Adipocyte (in vitro differentiated cells): ENCODE data around the gene NTMT1.

Experiments used
- DNase-seq: peaks from one replicate; pipeline ENCODE4 v3.0.0-alpha.2; 2015; ENCODE audit warnings: low read depth
- H3K27me3 ChIP-seq: replicated peaks from 2 replicates; pipeline ENCODE4 v1.7.0; 2013; ENCODE audit warnings: mild to moderate bottlenecking, low read length, moderate library complexity; ENCODE audit not compliant: control insufficient read depth, insufficient read depth
- H3K36me3 ChIP-seq: 2 replicates; pipeline ENCODE4 v1.7.0; 2013; ENCODE audit warnings: low read length, mild to moderate bottlenecking, moderate library complexity; ENCODE audit not compliant: control insufficient read depth, insufficient read depth, severe bottlenecking
- H3K4me1 ChIP-seq: 2 replicates; pipeline ENCODE4 v1.7.0; 2013; ENCODE audit warnings: mild to moderate bottlenecking, low read length, moderate library complexity; ENCODE audit not compliant: control insufficient read depth, insufficient read depth
- H3K4me3 ChIP-seq: 2 replicates; pipeline ENCODE4 v1.7.0; 2013; ENCODE audit warnings: mild to moderate bottlenecking, low read length, moderate library complexity
- H3K9ac ChIP-seq: 2 replicates; pipeline ENCODE4 v1.7.0; 2013; ENCODE audit warnings: mild to moderate bottlenecking, low read length, moderate library complexity
- H3K9me3 ChIP-seq: 2 replicates; pipeline ENCODE4 v1.7.0; 2013; ENCODE audit warnings: mild to moderate bottlenecking, low read length, moderate library complexity; ENCODE audit not compliant: control insufficient read depth

Gene NTMT1

GRCh38 chr9:129610473-129611306 lies 15.3 kb upstream of the NTMT1 start:
- H3K4me1 ChIP-seq: peaks cover 15% of the 10 kb centered on the region
- H3K4me3 ChIP-seq: peak overlapping the region; percentile 86
- no peaks in the 10 kb centered on the region for H3K9me3 ChIP-seq
- no peaks in the 10 kb centered on the region for H3K36me3 ChIP-seq
- peak; percentile 89 for DNase-seq
- peak overlapping the region; percentile 97 for H3K9ac ChIP-seq
- no peaks in the 10 kb centered on the region for H3K27me3 ChIP-seq

GRCh38 chr9:129611307-129611800 lies 14.6 kb upstream of the NTMT1 start:
- Histone ChIP-seq H3K9ac (peak overlapping the region; percentile 97), H3K4me3 (peak overlapping the region; percentile 86), H3K27me3 (no peaks in the 10 kb centered on the region), H3K4me1 (peaks cover 15% of the 10 kb centered on the region), H3K36me3 (no peaks in the 10 kb centered on the region), H3K9me3 (no peaks in the 10 kb centered on the region)
- DNase-seq: no peak

- Histone ChIP-seq H3K4me3 (no peak overlapping the region), H3K9me3 (no peaks in the 10 kb centered on the region), H3K4me1 (peaks cover 15% of the 10 kb centered on the region), H3K27me3 (no peaks in the 10 kb centered on the region), H3K9ac (no peak overlapping the region), H3K36me3 (no peaks in the 10 kb centered on the region)
- no peak for DNase-seq
These were observed 13.8 kb upstream of the NTMT1 start for GRCh38 chr9:129612123-129612522.

DNA sequence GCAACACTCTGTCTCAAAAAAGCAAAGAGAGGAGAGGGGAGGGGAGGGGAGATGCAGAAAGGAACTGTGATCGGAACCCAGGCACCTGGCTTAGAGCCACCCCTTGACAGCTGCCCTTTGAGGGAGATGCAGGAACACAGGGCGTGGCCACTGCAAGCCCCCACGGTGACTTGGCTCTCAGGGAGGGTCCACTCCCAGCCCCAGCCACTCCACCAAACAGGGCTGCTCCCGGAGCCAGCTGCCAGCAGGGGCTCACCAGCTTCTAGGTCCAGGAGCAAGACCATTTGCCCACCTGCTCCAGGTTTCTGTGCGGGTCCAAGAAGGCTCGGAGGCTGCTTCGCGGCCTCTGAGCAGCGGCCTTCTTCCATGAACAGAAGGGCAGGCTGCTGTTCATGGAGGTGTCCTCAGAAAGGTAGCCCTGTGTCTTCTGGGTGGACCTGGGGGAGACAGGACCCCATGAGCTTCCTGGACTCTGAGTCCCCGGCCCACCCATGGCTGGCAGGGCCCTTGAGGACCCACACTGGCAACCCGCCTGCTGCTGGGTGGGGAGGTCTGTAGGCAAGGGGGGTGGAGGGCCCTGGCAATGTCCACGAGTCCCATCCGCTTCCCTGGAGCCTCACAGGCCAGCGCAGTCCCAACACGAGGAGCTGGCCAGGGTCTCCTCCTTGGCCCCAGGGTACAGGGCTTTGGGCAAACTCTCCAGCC lies 13.0 kb upstream of the NTMT1 start:
- no peaks in the 10 kb centered on the region for H3K36me3 ChIP-seq
- no peak overlapping the region for H3K4me3 ChIP-seq
- no peaks in the 10 kb centered on the region for H3K27me3 ChIP-seq

DNA sequence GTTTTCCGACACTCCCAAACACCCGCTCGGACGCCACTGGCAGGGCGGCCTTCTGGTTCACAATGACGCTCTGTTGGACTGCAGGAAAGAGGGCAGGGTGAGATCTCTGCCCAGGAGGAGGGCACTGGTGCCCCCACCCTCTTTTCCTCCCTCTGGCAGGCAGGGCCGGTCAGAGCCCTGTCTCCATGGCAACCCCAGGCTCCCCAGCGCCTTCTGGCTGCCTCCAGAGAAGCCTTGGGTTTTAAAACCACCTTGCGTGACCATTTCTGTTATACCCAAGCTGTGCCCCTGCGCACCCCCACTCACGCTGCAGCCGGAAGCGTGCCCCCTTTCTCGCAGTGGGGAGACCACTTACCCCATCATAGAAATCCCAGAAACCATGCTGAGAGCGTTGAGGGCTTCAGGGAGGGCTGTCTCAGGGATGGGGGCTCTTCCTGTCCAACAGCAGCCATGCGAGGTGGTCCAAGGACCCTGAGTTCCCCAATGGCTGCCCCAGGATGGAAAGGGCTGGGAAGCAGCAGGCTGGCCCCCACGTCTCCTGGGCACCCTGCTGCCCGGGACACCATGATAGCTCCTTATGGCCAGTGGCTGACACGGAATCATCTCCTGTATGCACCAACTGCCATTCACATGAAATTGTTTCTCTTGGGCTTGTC lies 12.3 kb upstream of the NTMT1 start:
- no peak for DNase-seq
- no peak overlapping the region for H3K4me3 ChIP-seq
- H3K9ac ChIP-seq: no peak overlapping the region
- H3K9me3 ChIP-seq: no peaks in the 10 kb centered on the region
- H3K36me3 ChIP-seq: no peaks in the 10 kb centered on the region
- peaks cover 8% of the 10 kb centered on the region for H3K4me1 ChIP-seq
- no peaks in the 10 kb centered on the region for H3K27me3 ChIP-seq

More for the DNA sequence above, 13.0 kb upstream of the NTMT1 start:
- no peak for DNase-seq
- H3K4me1 ChIP-seq: peaks cover 8% of the 10 kb centered on the region
- no peak overlapping the region for H3K9ac ChIP-seq
- H3K9me3 ChIP-seq: no peaks in the 10 kb centered on the region

DNA sequence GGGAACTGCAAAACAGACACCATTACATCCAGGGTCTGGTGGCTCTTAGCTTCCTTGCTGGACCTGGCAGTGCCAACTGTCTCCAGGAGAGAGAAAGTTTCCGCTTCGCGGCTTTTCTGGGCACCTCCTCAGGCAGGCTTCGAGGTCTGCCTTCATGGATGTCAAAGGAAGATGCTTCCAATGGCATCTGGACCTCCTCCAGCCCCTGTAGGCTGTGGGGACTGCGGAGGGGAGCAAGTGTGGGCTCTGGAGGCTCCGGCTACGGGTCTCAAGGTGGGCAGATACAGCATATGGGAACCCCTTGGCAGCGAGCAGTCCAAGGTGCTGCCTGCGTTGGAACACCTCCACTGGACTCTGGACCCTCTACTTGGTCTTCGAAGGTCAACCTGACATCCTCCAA lies 11.0 kb upstream of the NTMT1 start:
- Histone ChIP-seq H3K36me3 (no peaks in the 10 kb centered on the region), H3K4me1 (peaks cover 8% of the 10 kb centered on the region), H3K4me3 (no peak overlapping the region), H3K27me3 (no peaks in the 10 kb centered on the region), H3K9me3 (no peaks in the 10 kb centered on the region), H3K9ac (no peak overlapping the region)
- DNase-seq: no peak

DNA sequence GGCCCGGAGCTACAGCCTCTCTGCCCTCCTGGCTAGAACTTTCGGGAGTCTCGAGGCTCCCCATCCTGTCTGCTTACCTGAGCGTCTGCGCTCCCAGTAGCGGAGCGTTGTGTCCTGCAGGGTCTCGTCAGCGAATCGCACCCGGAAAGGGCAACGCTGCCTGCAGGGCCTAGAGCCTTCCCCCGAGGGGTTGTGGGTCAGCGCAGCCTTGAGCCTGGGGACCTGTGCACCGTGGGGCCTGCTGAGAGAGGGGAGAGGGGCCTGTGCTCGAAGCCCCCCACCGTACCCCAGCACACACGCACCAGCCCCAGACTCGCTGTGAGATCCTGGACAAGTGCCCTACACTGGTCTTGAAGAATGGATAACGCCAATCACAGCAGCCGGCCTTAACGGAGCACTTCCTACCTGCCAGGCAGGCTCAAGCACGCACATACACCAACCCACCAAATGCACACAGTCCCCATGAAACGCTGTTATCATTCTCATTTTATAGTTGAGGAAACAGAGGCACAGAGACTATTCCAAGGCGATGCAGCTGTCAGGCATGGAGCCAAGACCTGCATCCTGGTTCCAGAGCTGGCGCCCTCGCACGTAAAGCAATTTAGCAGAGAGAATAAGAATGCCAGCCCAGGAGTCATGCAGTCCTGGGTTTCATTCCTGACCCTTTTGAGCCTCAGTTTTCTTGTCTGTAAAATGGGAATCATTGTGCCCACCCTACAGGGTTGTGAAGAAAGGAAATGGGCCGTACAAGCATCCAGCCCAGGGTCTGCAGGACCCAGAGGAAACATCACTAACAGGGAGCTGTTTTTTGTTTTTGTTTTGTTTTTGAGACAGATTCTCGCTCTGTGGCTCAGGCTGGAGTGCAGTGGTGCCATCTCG lies 10.3 kb upstream of the NTMT1 start:
- H3K4me3 ChIP-seq: no peak overlapping the region
- H3K27me3 ChIP-seq: no peaks in the 10 kb centered on the region
- no peak overlapping the region for H3K9ac ChIP-seq
- no peaks in the 10 kb centered on the region for H3K9me3 ChIP-seq
- no peaks in the 10 kb centered on the region for H3K36me3 ChIP-seq
- DNase-seq: no peak
- peaks cover 10% of the 10 kb centered on the region for H3K4me1 ChIP-seq

- Histone ChIP-seq H3K4me1 (peaks cover 8% of the 10 kb centered on the region), H3K36me3 (no peaks in the 10 kb centered on the region), H3K9ac (no peak overlapping the region), H3K9me3 (no peaks in the 10 kb centered on the region), H3K27me3 (no peaks in the 10 kb centered on the region), H3K4me3 (no peak overlapping the region)
- DNase-seq: peak; percentile 69
These were observed 8.8 kb upstream of the NTMT1 start for GRCh38 chr9:129617167-129617566.

GRCh38 chr9:129619787-129620668 lies 5.9 kb upstream of the NTMT1 start:
- H3K4me3 ChIP-seq: peak overlapping the region; percentile 77
- peak overlapping the region; percentile 83 for H3K9ac ChIP-seq
- H3K9me3 ChIP-seq: no peaks in the 10 kb centered on the region
- peak; percentile 70 for DNase-seq
- no peaks in the 10 kb centered on the region for H3K36me3 ChIP-seq
- H3K4me1 ChIP-seq: peaks cover 14% of the 10 kb centered on the region
- H3K27me3 ChIP-seq: no peaks in the 10 kb centered on the region
